GM23338 (cell line): ENCODE data around the gene RNF26. TPM values are rescaled to one million over a fixed set of nuclear protein-coding genes. Genes with fewer than 3 reads are reported as not detected.

ENCODE experiments used
- ATAC-seq: fragments of 200-7000 bp; cut with Tn5 transposase; 3 replicates; pipeline ENCODE4 v1.9.1; 2020
- DNase-seq: peaks from one replicate; pipeline ENCODE4 v3.0.0-alpha.2; 2015; ENCODE audit warnings: low spot score
- H2AFZ ChIP-seq: fragments of 200-600 bp; sonication (generic); 2 replicates; pipeline ENCODE4 v1.8.0; 2016; ENCODE audit warnings: antibody characterized with exemption, mild to moderate bottlenecking, moderate library complexity
- H3F3A ChIP-seq: fragments of 200-600 bp; sonication (generic); replicated peaks from 2 replicates; pipeline ENCODE4 v1.8.0; 2017; ENCODE audit warnings: antibody characterized with exemption, mixed run types, low read depth
- H3K27ac ChIP-seq: fragments of 200-600 bp; sonication (generic); 2 replicates; pipeline ENCODE4 v1.6.1; 2016; ENCODE audit warnings: low read depth
- H3K27me3 ChIP-seq: fragments of 200-600 bp; sonication (generic); 2 replicates; pipeline ENCODE4 v1.8.0; 2016; ENCODE audit warnings: mild to moderate bottlenecking, mixed run types, moderate library complexity; ENCODE audit not compliant: insufficient read depth
- H3K36me3 ChIP-seq: fragments of 200-600 bp; sonication (generic); 2 replicates; pipeline ENCODE4 v1.8.0; 2016; ENCODE audit warnings: mild to moderate bottlenecking; ENCODE audit not compliant: insufficient read depth
- H3K4me1 ChIP-seq: fragments of 200-600 bp; sonication (generic); 2 replicates; pipeline ENCODE4 v1.8.0; 2016; ENCODE audit warnings: mild to moderate bottlenecking, moderate library complexity; ENCODE audit not compliant: insufficient read depth
- H3K4me2 ChIP-seq: fragments of 200-600 bp; sonication (generic); 2 replicates; pipeline ENCODE4 v1.7.1; 2017; ENCODE audit warnings: mixed run types
- H3K4me3 ChIP-seq: fragments of 200-600 bp; sonication (generic); 2 replicates; pipeline ENCODE4 v1.6.1; 2016; ENCODE audit warnings: mixed run types
- H3K79me2 ChIP-seq: fragments of 200-600 bp; sonication (generic); replicated peaks from 2 replicates; pipeline ENCODE4 v1.8.0; 2017; ENCODE audit warnings: mild to moderate bottlenecking; ENCODE audit not compliant: insufficient read depth
- H3K9me2 ChIP-seq: fragments of 200-600 bp; sonication (generic); 2 replicates; pipeline ENCODE4 v1.8.0; 2017; ENCODE audit not compliant: insufficient read depth
- H4K20me1 ChIP-seq: fragments of 200-600 bp; sonication (generic); replicated peaks from 2 replicates; pipeline ENCODE4 v1.8.0; 2017; ENCODE audit warnings: mild to moderate bottlenecking; ENCODE audit not compliant: insufficient read depth
- H3K27ac Mint-ChIP-seq: 2 replicates; pipeline ENCODE4 v1.8.0; 2020; ENCODE audit warnings: inconsistent platforms, mild to moderate bottlenecking, moderate library complexity, mixed read lengths
- H3K27me3 Mint-ChIP-seq: 3 replicates; pipeline ENCODE4 v1.8.0; 2022; ENCODE audit warnings: low read depth, mild to moderate bottlenecking, moderate library complexity, mixed read lengths, inconsistent platforms; ENCODE audit not compliant: insufficient read depth, poor library complexity
- H3K36me3 Mint-ChIP-seq: 3 replicates; pipeline ENCODE4 v1.8.0; 2021; ENCODE audit warnings: low read depth, mild to moderate bottlenecking, inconsistent platforms, moderate library complexity, mixed read lengths
- H3K4me1 Mint-ChIP-seq: 3 replicates; pipeline ENCODE4 v1.8.0; 2020; ENCODE audit warnings: mild to moderate bottlenecking, inconsistent platforms, mixed read lengths
- H3K4me3 Mint-ChIP-seq: 3 replicates; pipeline ENCODE4 v1.8.0; 2021; ENCODE audit warnings: moderate library complexity, mild to moderate bottlenecking, inconsistent platforms, mixed read lengths
- H3K9me3 Mint-ChIP-seq: 3 replicates; pipeline ENCODE4 v1.8.0; 2020; ENCODE audit warnings: moderate library complexity, mild to moderate bottlenecking, inconsistent platforms, mixed read lengths
- CREB1 ChIP-seq: fragments of 250-450 bp; sonication (Bioruptor Pico); IDR thresholded peaks from 2 replicates; pipeline ENCODE4 v1.5.0; 2020; ENCODE audit warnings: low read depth, mild to moderate bottlenecking, moderate library complexity
- EZH2phosphoT487 ChIP-seq: fragments of 200-600 bp; sonication (generic); IDR thresholded peaks from one replicate; pipeline ENCODE4 v1.8.1; 2018; ENCODE audit warnings: antibody characterized with exemption; ENCODE audit not compliant: unreplicated experiment
- POLR2AphosphoS5 ChIP-seq: IDR thresholded peaks from 2 replicates; pipeline ENCODE4 v1.6.1; 2016; ENCODE audit warnings: antibody characterized with exemption, low read depth
- polyA plus RNA-seq: library from polyadenylated mRNA; unstranded; fragments of >200 nt; fragmentation: Nextera tagmentation; extraction: Ambion mirVana; gene quantifications from 2 replicates; pipeline ENCODE4 v1.2.1, GENCODE V29; 2016
- total RNA-seq: library from RNA; depleted of rRNA; stranded (reverse); fragments of >200 nt; shearing (Covaris generic); gene quantifications from 2 replicates; pipeline ENCODE4 v1.2.3, GENCODE V29; 2014
- TF ChIP-seq, protein P1 (sequence below): IDR thresholded peaks from 2 replicates; pipeline ENCODE4 v1.6.1; 2016; ENCODE audit warnings: antibody characterized with exemption
- TF ChIP-seq, protein P2 (sequence below), 2 experiments: fragments of 200-600 bp in 1 of 2; sonication (generic) in 1 of 2; conservative IDR thresholded peaks; 2 replicates each; pipeline versions ENCODE4 v1.5.1 to v1.6.1; 2016 to 2017; ENCODE audit warnings: antibody characterized with exemption in 2 of 2, low read depth in 2 of 2, mild to moderate bottlenecking in 2 of 2, moderate library complexity in 1 of 2
- TF ChIP-seq, protein P3 (sequence below): fragments of 250-450 bp; sonication (Bioruptor Pico); IDR thresholded peaks from 2 replicates; pipeline ENCODE4 v1.5.0; 2020; ENCODE audit warnings: mild to moderate bottlenecking, moderate library complexity

The RNF26 gene
- total and polyA plus RNA-seq, 2 experiments from 2014 or later = 31.8 to 58.3 TPM

DNA sequence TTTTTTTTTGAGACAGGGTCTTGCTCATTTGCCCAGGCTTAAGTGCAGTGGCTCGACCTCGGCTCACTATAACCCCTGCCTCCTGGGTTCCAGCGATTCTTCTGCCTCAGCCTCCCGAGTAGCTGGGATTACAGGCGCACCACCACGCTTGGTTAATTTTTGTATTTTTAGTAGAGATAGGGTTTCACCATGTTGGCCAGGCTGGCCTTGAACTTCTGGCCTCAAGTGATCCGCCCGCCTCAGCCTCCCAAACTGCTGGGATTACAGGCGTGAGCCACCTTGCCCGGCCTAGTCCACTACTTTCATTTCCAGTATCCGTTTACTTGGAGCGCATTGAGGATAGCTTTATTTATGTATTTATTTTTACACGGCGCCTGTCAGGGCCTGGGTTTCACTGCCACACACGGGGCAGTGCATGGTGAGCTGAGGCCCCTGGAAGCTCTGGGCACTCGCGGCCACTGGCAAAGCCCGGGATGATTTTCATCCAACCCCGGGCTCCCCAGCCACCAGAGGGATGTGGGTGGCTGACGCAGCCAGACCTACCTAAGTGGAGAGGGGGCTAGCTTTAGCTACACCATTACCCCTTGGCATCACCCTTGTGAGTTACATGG lies 11.3 kb upstream of the RNF26 start (continued):
- no peak for TF ChIP-seq POLR2AphosphoS5
- TF ChIP-seq EZH2phosphoT487 = no peak
- TF ChIP-seq, protein P1, sequence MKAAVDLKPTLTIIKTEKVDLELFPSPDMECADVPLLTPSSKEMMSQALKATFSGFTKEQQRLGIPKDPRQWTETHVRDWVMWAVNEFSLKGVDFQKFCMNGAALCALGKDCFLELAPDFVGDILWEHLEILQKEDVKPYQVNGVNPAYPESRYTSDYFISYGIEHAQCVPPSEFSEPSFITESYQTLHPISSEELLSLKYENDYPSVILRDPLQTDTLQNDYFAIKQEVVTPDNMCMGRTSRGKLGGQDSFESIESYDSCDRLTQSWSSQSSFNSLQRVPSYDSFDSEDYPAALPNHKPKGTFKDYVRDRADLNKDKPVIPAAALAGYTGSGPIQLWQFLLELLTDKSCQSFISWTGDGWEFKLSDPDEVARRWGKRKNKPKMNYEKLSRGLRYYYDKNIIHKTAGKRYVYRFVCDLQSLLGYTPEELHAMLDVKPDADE = no peak
- TF ChIP-seq, protein P2, sequence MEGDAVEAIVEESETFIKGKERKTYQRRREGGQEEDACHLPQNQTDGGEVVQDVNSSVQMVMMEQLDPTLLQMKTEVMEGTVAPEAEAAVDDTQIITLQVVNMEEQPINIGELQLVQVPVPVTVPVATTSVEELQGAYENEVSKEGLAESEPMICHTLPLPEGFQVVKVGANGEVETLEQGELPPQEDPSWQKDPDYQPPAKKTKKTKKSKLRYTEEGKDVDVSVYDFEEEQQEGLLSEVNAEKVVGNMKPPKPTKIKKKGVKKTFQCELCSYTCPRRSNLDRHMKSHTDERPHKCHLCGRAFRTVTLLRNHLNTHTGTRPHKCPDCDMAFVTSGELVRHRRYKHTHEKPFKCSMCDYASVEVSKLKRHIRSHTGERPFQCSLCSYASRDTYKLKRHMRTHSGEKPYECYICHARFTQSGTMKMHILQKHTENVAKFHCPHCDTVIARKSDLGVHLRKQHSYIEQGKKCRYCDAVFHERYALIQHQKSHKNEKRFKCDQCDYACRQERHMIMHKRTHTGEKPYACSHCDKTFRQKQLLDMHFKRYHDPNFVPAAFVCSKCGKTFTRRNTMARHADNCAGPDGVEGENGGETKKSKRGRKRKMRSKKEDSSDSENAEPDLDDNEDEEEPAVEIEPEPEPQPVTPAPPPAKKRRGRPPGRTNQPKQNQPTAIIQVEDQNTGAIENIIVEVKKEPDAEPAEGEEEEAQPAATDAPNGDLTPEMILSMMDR (conservative IDR thresholded peaks at IDR 0.05; ENCODE audit: low read depth in 2 of 2) = no peak

DNA sequence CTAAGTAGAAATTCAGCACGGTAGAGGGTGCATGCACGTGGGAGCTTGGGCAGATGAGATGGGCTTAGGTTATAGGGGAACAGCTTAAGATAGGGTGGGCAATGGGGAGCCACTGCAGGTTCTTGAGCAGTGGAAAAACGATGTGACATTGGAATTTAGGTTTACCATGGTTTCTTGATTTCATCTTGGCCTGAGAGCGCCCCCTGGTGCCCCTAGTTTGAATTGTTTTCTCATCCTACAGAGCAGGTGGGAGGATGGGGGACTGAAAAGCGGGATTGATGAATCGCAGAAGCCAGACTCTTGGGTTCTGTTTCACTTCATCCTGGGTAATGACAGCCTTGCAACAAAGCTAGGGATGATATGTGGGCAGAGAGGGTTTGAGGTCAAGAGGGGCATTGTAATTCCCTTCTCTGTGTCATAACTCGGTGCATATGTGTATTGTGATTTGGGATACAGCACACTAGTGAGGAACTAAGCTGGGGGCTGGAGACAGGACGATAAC lies 10.7 kb upstream of the RNF26 start:
- ATAC-seq (peak; percentile 2; the same call in 2 of the 3 replicates), DNase-seq (peak; percentile 95)
- Mint-ChIP-seq H3K27me3 (peaks cover 20% of the 10 kb centered on the region), H3K4me1 (peaks cover 25% of the 10 kb centered on the region), H3K36me3 (no peaks in the 10 kb centered on the region), H3K4me3 (no peak overlapping the region; the same call in 2 of the 3 replicates), H3K9me3 (no peaks in the 10 kb centered on the region), H3K27ac (no peak overlapping the region)
- H2AFZ ChIP-seq = peak overlapping the region; percentile 79
- H3K4me2 ChIP-seq = 0 out of 2 replicates have a peak overlapping the region, but pooled peaks have one; percentile 11
- H3K4me1 ChIP-seq = peaks cover 28% of the 10 kb centered on the region
- H3K79me2 ChIP-seq = no peaks in the 10 kb centered on the region
- no peaks in the 10 kb centered on the region for H3K36me3 ChIP-seq
- H4K20me1 ChIP-seq = no peaks in the 10 kb centered on the region
- no peak overlapping the region for H3K4me3 ChIP-seq
- TF ChIP-seq EZH2phosphoT487 (no peak), POLR2AphosphoS5 (no peak), CREB1 (peak; percentile 49; the same call in 1 of the 2 replicates)
- TF ChIP-seq, protein P3, sequence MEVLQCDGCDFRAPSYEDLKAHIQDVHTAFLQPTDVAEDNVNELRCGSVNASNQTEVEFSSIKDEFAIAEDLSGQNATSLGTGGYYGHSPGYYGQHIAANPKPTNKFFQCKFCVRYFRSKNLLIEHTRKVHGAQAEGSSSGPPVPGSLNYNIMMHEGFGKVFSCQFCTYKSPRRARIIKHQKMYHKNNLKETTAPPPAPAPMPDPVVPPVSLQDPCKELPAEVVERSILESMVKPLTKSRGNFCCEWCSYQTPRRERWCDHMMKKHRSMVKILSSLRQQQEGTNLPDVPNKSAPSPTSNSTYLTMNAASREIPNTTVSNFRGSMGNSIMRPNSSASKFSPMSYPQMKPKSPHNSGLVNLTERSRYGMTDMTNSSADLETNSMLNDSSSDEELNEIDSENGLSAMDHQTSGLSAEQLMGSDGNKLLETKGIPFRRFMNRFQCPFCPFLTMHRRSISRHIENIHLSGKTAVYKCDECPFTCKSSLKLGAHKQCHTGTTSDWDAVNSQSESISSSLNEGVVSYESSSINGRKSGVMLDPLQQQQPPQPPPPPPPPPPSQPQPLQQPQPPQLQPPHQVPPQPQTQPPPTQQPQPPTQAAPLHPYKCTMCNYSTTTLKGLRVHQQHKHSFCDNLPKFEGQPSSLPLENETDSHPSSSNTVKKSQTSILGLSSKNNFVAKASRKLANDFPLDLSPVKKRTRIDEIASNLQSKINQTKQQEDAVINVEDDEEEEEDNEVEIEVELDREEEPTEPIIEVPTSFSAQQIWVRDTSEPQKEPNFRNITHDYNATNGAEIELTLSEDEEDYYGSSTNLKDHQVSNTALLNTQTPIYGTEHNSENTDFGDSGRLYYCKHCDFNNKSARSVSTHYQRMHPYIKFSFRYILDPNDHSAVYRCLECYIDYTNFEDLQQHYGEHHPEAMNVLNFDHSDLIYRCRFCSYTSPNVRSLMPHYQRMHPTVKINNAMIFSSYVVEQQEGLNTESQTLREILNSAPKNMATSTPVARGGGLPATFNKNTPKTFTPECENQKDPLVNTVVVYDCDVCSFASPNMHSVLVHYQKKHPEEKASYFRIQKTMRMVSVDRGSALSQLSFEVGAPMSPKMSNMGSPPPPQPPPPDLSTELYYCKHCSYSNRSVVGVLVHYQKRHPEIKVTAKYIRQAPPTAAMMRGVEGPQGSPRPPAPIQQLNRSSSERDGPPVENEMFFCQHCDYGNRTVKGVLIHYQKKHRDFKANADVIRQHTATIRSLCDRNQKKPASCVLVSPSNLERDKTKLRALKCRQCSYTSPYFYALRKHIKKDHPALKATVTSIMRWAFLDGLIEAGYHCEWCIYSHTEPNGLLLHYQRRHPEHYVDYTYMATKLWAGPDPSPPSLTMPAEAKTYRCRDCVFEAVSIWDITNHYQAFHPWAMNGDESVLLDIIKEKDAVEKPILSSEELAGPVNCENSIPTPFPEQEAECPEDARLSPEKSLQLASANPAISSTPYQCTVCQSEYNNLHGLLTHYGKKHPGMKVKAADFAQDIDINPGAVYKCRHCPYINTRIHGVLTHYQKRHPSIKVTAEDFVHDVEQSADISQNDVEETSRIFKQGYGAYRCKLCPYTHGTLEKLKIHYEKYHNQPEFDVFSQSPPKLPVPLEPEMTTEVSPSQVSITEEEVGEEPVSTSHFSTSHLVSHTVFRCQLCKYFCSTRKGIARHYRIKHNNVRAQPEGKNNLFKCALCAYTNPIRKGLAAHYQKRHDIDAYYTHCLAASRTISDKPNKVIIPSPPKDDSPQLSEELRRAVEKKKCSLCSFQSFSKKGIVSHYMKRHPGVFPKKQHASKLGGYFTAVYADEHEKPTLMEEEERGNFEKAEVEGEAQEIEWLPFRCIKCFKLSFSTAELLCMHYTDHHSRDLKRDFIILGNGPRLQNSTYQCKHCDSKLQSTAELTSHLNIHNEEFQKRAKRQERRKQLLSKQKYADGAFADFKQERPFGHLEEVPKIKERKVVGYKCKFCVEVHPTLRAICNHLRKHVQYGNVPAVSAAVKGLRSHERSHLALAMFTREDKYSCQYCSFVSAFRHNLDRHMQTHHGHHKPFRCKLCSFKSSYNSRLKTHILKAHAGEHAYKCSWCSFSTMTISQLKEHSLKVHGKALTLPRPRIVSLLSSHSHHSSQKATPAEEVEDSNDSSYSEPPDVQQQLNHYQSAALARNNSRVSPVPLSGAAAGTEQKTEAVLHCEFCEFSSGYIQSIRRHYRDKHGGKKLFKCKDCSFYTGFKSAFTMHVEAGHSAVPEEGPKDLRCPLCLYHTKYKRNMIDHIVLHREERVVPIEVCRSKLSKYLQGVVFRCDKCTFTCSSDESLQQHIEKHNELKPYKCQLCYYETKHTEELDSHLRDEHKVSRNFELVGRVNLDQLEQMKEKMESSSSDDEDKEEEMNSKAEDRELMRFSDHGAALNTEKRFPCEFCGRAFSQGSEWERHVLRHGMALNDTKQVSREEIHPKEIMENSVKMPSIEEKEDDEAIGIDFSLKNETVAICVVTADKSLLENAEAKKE = no peak
- TF ChIP-seq, protein P2 (conservative IDR thresholded peaks at IDR 0.05; ENCODE audit: low read depth in 2 of 2) = peak; percentile 88 to 92
- TF ChIP-seq, protein P1 = no peak
- H3K27ac ChIP-seq = no peak overlapping the region
- no peaks in the 10 kb centered on the region for H3K9me2 ChIP-seq
- H3F3A ChIP-seq = peaks cover 11% of the 10 kb centered on the region; the same call in 1 of the 2 replicates
- 0 out of 2 replicates have a peak, but pooled peaks cover 6% of the 10 kb centered on the region for H3K27me3 ChIP-seq
